IMR-90 (cell line): ENCODE measurements around the gene COL23A1. TPM values are rescaled to one million over a fixed set of nuclear protein-coding genes. Genes with fewer than 3 reads are reported as not detected.

Experiments used
- ATAC-seq: fragments of 200-7000 bp; cut with Tn5 transposase; 2 replicates; pipeline ENCODE4 v1.9.1; 2020; ENCODE audit warnings: low read depth, mild to moderate bottlenecking, moderate library complexity
- BruUV-seq: library from RNA; stranded (reverse); fragments of 400-500 nt; replicated peaks from 2 replicates; lab custom pipeline; 2021; lab: Mats Ljungman, UMichigan
- CTCF ChIA-PET: fragments of 300-600 bp; formaldehyde crosslinking; extraction: SDS; loops from one replicate; lab custom pipeline; 2021; ENCODE audit warnings: antibody characterized with exemption; lab: Yijun Ruan, JAX
- POLR2A ChIA-PET: fragments of 300-600 bp; sonication (Branson Sonifier 250); formaldehyde crosslinking; loops from one replicate; lab custom pipeline; 2022; ENCODE audit warnings: antibody characterized with exemption; ENCODE audit not compliant: unreplicated experiment; lab: Charles Lee
- DNase-seq: peaks from one replicate; pipeline ENCODE4 v3.0.0; 2013
- H2AFZ ChIP-seq: replicated peaks from 2 replicates; pipeline ENCODE3; 2013; ENCODE audit warnings: low read length, mild to moderate bottlenecking; ENCODE audit not compliant: poor library complexity
- H2AK5ac ChIP-seq: 2 replicates; pipeline ENCODE4 v1.6.1; 2013; ENCODE audit warnings: low read depth, low read length, inconsistent platforms
- H2AK9ac ChIP-seq: replicated peaks from 2 replicates; pipeline ENCODE3; 2013; ENCODE audit warnings: mild to moderate bottlenecking, low read depth, low read length, moderate library complexity; ENCODE audit not compliant: poor library complexity
- H2BK120ac ChIP-seq: 2 replicates; pipeline ENCODE4 v1.6.1; 2013; ENCODE audit warnings: low read depth, low read length, inconsistent platforms
- H2BK15ac ChIP-seq: 3 replicates; pipeline ENCODE4 v1.6.1; 2013; ENCODE audit warnings: low read depth, low read length, inconsistent platforms
- H2BK20ac ChIP-seq: 2 replicates; pipeline ENCODE4 v1.6.1; 2013; ENCODE audit warnings: low read depth, mild to moderate bottlenecking, inconsistent platforms, low read length, moderate library complexity
- H2BK5ac ChIP-seq: 2 replicates; pipeline ENCODE4 v1.6.1; 2013; ENCODE audit warnings: mild to moderate bottlenecking, low read depth, low read length, inconsistent platforms; ENCODE audit not compliant: poor library complexity, severe bottlenecking
- H3K14ac ChIP-seq: replicated peaks from 2 replicates; pipeline ENCODE4 v1.6.1; 2013; ENCODE audit warnings: low read depth, low read length, inconsistent platforms
- H3K18ac ChIP-seq: 2 replicates; pipeline ENCODE4 v1.6.1; 2013; ENCODE audit warnings: low read depth, low read length, control low read depth
- H3K23ac ChIP-seq: 2 replicates; pipeline ENCODE4 v1.6.1; 2013; ENCODE audit warnings: low read depth, low read length, inconsistent platforms
- H3K27ac ChIP-seq: 2 replicates; pipeline ENCODE4 v1.5.1; 2013; ENCODE audit warnings: mild to moderate bottlenecking, control low read depth, low read length; ENCODE audit not compliant: insufficient read depth
- H3K27me3 ChIP-seq: 2 replicates; pipeline ENCODE4 v1.6.1; 2013; ENCODE audit warnings: low read length; ENCODE audit not compliant: control insufficient read depth, insufficient read depth
- H3K36me3 ChIP-seq: 2 replicates; pipeline ENCODE4 v1.6.1; 2013; ENCODE audit warnings: low read length, mixed read lengths; ENCODE audit not compliant: control insufficient read depth, insufficient read depth
- H3K4ac ChIP-seq: 2 replicates; pipeline ENCODE4 v1.6.1; 2013; ENCODE audit warnings: low read depth, low read length, inconsistent platforms
- H3K4me1 ChIP-seq: 2 replicates; pipeline ENCODE4 v1.6.1; 2013; ENCODE audit warnings: low read length, mixed read lengths; ENCODE audit not compliant: control insufficient read depth, insufficient read depth
- H3K4me2 ChIP-seq: 2 replicates; pipeline ENCODE4 v1.6.1; 2013; ENCODE audit warnings: low read depth, mild to moderate bottlenecking, control low read depth, low read length, moderate library complexity
- H3K4me3 ChIP-seq: 2 replicates; pipeline ENCODE4 v1.5.1; 2013; ENCODE audit warnings: low read depth, mild to moderate bottlenecking, control low read depth, low read length, moderate library complexity; ENCODE audit not compliant: insufficient read depth
- H3K56ac ChIP-seq: 2 replicates; pipeline ENCODE4 v1.6.1; 2013; ENCODE audit warnings: low read length, inconsistent platforms; ENCODE audit not compliant: insufficient read depth; ENCODE audit errors: extremely low read depth
- H3K79me1 ChIP-seq, 2 experiments: 2 replicates each; pipeline ENCODE4 v1.6.1; 2013; ENCODE audit warnings: low read length in 2 of 2, inconsistent platforms in 1 of 2, low read depth in 1 of 2
- H3K9ac ChIP-seq: 2 replicates; pipeline ENCODE4 v1.6.1; 2013; ENCODE audit warnings: low read depth, low read length, control low read depth
- H3K9me1 ChIP-seq: 2 replicates; pipeline ENCODE4 v1.6.1; 2013; ENCODE audit warnings: low read length, inconsistent platforms; ENCODE audit not compliant: insufficient read depth
- H3K9me3 ChIP-seq: 2 replicates; pipeline ENCODE4 v1.6.1; 2013; ENCODE audit warnings: low read length; ENCODE audit not compliant: control insufficient read depth, insufficient read depth
- H4K20me1 ChIP-seq: 2 replicates; pipeline ENCODE4 v1.6.1; 2013; ENCODE audit warnings: low read length, inconsistent platforms; ENCODE audit not compliant: insufficient read depth
- H4K5ac ChIP-seq: 2 replicates; pipeline ENCODE4 v1.6.1; 2013; ENCODE audit warnings: mild to moderate bottlenecking, low read depth, low read length, control low read depth
- H4K8ac ChIP-seq, 2 experiments: 2 replicates each; pipeline ENCODE4 v1.6.1; 2013; ENCODE audit warnings: low read depth in 2 of 2, low read length in 2 of 2, control low read depth in 1 of 2, inconsistent platforms in 1 of 2
- H4K91ac ChIP-seq: 2 replicates; pipeline ENCODE4 v1.6.1; 2013; ENCODE audit warnings: low read depth, low read length, inconsistent platforms; ENCODE audit not compliant: insufficient read depth
- BHLHE40 ChIP-seq: fragments of 150-350 bp; IDR thresholded peaks from 2 replicates; pipeline ENCODE4 v1.6.1; 2016; ENCODE audit warnings: mild to moderate bottlenecking, low read depth, low read length
- CEBPB ChIP-seq: IDR thresholded peaks from 2 replicates; pipeline ENCODE4 v1.6.1; 2012; ENCODE audit warnings: low read depth, low read length, improper control_type of control experiment
- CHD1 ChIP-seq: IDR thresholded peaks from 2 replicates; pipeline ENCODE4 v1.6.1; 2012; ENCODE audit warnings: low read depth, low read length, improper control_type of control experiment
- CTCF ChIP-seq: conservative IDR thresholded peaks from 2 replicates; pipeline ENCODE4 v1.5.1; 2012; ENCODE audit warnings: mild to moderate bottlenecking, low read depth, low read length, improper control_type of control experiment
- ELK1 ChIP-seq: fragments of 150-350 bp; IDR thresholded peaks from 2 replicates; pipeline ENCODE4 v1.6.1; 2016; ENCODE audit warnings: low read depth, mild to moderate bottlenecking, low read length, moderate library complexity, borderline replicate concordance
- FOS ChIP-seq: fragments of 150-350 bp; IDR thresholded peaks from 2 replicates; pipeline ENCODE4 v1.6.1; 2016; ENCODE audit warnings: low read depth, low read length
- MAFK ChIP-seq: IDR thresholded peaks from 2 replicates; pipeline ENCODE4 v1.6.1; 2012; ENCODE audit warnings: low read depth, low read length, improper control_type of control experiment
- MAZ ChIP-seq: IDR thresholded peaks from 2 replicates; pipeline ENCODE4 v1.6.1; 2012; ENCODE audit warnings: low read depth, mild to moderate bottlenecking, low read length, improper control_type of control experiment, moderate library complexity, borderline replicate concordance
- MXI1 ChIP-seq: IDR thresholded peaks from 2 replicates; pipeline ENCODE4 v1.6.1; 2012; ENCODE audit warnings: low read depth, mild to moderate bottlenecking, low read length, moderate library complexity, borderline replicate concordance
- NFE2L2 ChIP-seq: fragments of 150-350 bp; IDR thresholded peaks from 2 replicates; pipeline ENCODE4 v1.6.1; 2016; ENCODE audit warnings: low read depth, mild to moderate bottlenecking, low read length
- POLR2A ChIP-seq: IDR thresholded peaks from 2 replicates; pipeline ENCODE4 v1.6.1; 2012; ENCODE audit warnings: mild to moderate bottlenecking, low read depth, low read length
- RAD21 ChIP-seq: IDR thresholded peaks from 2 replicates; pipeline ENCODE4 v1.6.1; 2012; ENCODE audit warnings: low read length, improper control_type of control experiment
- RCOR1 ChIP-seq: IDR thresholded peaks from 2 replicates; pipeline ENCODE4 v1.6.1; 2012; ENCODE audit warnings: mild to moderate bottlenecking, low read length, improper control_type of control experiment; ENCODE audit not compliant: insufficient replicate concordance
- RFX5 ChIP-seq: IDR thresholded peaks from 2 replicates; pipeline ENCODE4 v1.8.0; 2012; ENCODE audit warnings: low read depth, mild to moderate bottlenecking, low read length, moderate library complexity
- SMC3 ChIP-seq: fragments of 150-350 bp; IDR thresholded peaks from 2 replicates; pipeline ENCODE4 v1.6.1; 2016; ENCODE audit warnings: low read depth, mild to moderate bottlenecking, antibody characterized with exemption, low read length, moderate library complexity
- USF2 ChIP-seq: fragments of 150-350 bp; IDR thresholded peaks from 2 replicates; pipeline ENCODE4 v1.6.1; 2017; ENCODE audit warnings: mild to moderate bottlenecking, antibody characterized with exemption, low read length, low read depth
- WGBS, 2 experiments: methylation state at CpG; one replicate each; pipeline versions ENCODE4 v1.1.5 to v1.1.7; 2013; ENCODE audit warnings: missing lambda C conversion rate in 2 of 2; ENCODE audit not compliant: insufficient read length in 1 of 2; ENCODE audit errors: extremely low coverage in 2 of 2; 5-methylcytosine and 5-hydroxymethylcytosine counted together
- dilution Hi-C: fragments of 300-500 bp; cut with HindIII; formaldehyde crosslinking; loops from one replicate; pipeline ENCODE4 v1.14.3; 2018; ENCODE audit warnings: low sequenced_read_pairs; ENCODE audit not compliant: unreplicated experiment
- in situ Hi-C: fragments of 300-500 bp; cut with MboI; formaldehyde crosslinking; loops from 3 replicates; pipeline ENCODE4 v1.14.3; 2019; ENCODE audit warnings: low sequenced_read_pairs, inconsistent platforms, mixed read lengths
- intact Hi-C: fragments of 100-400 bp; cut with micrococcal nuclease; formaldehyde crosslinking; loops from 2 replicates; pipeline ENCODE4 v1.10.0; 2022
- polyA plus RNA-seq, 3 experiments: library from polyadenylated mRNA; depleted of rRNA; stranded (reverse); fragments of >200 nt; gene quantifications; 2 replicates each; pipeline ENCODE4 v1.2.3, GENCODE V29; 2012; ENCODE audit warnings: low replicate concordance in 1 of 3
- total RNA-seq: library from RNA; depleted of rRNA; stranded (reverse); fragments of >200 nt; gene quantifications from 2 replicates; pipeline ENCODE4 v1.2.3, GENCODE V29; 2012

The COL23A1 gene
- total and polyA plus RNA-seq, 2 of the 4 experiments (the other 2 are of a cell fraction), result not detected

GRCh38 chr5:178437386-178438075 is 152.7 kb downstream of the COL23A1 start:
- H3K9me1 ChIP-seq, result no peaks in the 10 kb centered on the region
- H4K5ac ChIP-seq, result no peak overlapping the region
- no peak overlapping the region for H2AFZ ChIP-seq
- no peak overlapping the region for H2BK15ac ChIP-seq
- no peak overlapping the region for H3K4me2 ChIP-seq
- no peak overlapping the region for H3K4me3 ChIP-seq
- no peak overlapping the region for H4K91ac ChIP-seq
- no peaks in the 10 kb centered on the region for H3K4me1 ChIP-seq
- no peak overlapping the region for H3K4ac ChIP-seq
- H4K8ac ChIP-seq, result no peak overlapping the region
- H3K14ac ChIP-seq, result no peak overlapping the region
- no peaks in the 10 kb centered on the region for H3K36me3 ChIP-seq
- TF ChIP-seq POLR2A, result no peak
- TF ChIP-seq CTCF, result no peak
- TF ChIP-seq RAD21, result no peak
- TF ChIP-seq ELK1, result no peak
- no peak for TF ChIP-seq SMC3
- no peak for TF ChIP-seq RFX5
- no peak for TF ChIP-seq RCOR1
- TF ChIP-seq CEBPB, result no peak
- TF ChIP-seq BHLHE40, result no peak
- TF ChIP-seq MXI1, result no peak
- TF ChIP-seq NFE2L2, result no peak
- no peak for TF ChIP-seq MAFK
- TF ChIP-seq CHD1, result no peak
- TF ChIP-seq FOS, result no peak
- TF ChIP-seq USF2, result no peak
- TF ChIP-seq MAZ, result no peak
- no peak overlapping the region for H3K27ac ChIP-seq
- ATAC-seq (no peak), DNase-seq (no peak)
- no TSS peak for BruUV-seq
- no peaks in the 10 kb centered on the region for H3K79me1 ChIP-seq
- peaks cover 14% of the 10 kb centered on the region for H3K9me3 ChIP-seq
- no peak overlapping the region for H3K56ac ChIP-seq
- no peak overlapping the region for H2BK120ac ChIP-seq
- H3K9ac ChIP-seq, result no peak overlapping the region
- dilution Hi-C loops (no loop called here), intact Hi-C loops (no loop called here), in situ Hi-C loops (no loop called here)
- 70% methylated on average over 2 of the region's 8 CpGs; no CpG with 5 or more reads in 1 of the 2 experiments for whole genome bisulfite sequencing, 2 experiments
- no peaks in the 10 kb centered on the region for H4K20me1 ChIP-seq
- H3K18ac ChIP-seq, result no peak overlapping the region
- ChIA-PET POLR2A (no interaction called here), CTCF (interaction anchor here (1.1 kb wide), 1 partner anchor 23 kb away, joined by 4 read pairs; no protein-coding TSS in a partner anchor)
- H2BK5ac ChIP-seq, result no peak overlapping the region
- H2BK20ac ChIP-seq, result no peak overlapping the region
- no peaks in the 10 kb centered on the region; the same call in 1 of the 2 replicates for H3K27me3 ChIP-seq
- no peak overlapping the region for H2AK9ac ChIP-seq
- H3K23ac ChIP-seq, result no peak overlapping the region
- H2AK5ac ChIP-seq, result no peak overlapping the region
